DMS79 treated with DMSO at 0.1 percent for 48 hours (cell line): ENCODE results near the gene HAUS6.
"Not testable (repeated sequence)": the region's sequence is repeated elsewhere in the genome, so short reads cannot be mapped to it uniquely, and the experiment has no call there.

ENCODE experiments used
- DNase-seq: peaks from one replicate; lab custom pipeline; 2025; lab: John Stamatoyannopoulos, UW

Gene HAUS6, protein sequence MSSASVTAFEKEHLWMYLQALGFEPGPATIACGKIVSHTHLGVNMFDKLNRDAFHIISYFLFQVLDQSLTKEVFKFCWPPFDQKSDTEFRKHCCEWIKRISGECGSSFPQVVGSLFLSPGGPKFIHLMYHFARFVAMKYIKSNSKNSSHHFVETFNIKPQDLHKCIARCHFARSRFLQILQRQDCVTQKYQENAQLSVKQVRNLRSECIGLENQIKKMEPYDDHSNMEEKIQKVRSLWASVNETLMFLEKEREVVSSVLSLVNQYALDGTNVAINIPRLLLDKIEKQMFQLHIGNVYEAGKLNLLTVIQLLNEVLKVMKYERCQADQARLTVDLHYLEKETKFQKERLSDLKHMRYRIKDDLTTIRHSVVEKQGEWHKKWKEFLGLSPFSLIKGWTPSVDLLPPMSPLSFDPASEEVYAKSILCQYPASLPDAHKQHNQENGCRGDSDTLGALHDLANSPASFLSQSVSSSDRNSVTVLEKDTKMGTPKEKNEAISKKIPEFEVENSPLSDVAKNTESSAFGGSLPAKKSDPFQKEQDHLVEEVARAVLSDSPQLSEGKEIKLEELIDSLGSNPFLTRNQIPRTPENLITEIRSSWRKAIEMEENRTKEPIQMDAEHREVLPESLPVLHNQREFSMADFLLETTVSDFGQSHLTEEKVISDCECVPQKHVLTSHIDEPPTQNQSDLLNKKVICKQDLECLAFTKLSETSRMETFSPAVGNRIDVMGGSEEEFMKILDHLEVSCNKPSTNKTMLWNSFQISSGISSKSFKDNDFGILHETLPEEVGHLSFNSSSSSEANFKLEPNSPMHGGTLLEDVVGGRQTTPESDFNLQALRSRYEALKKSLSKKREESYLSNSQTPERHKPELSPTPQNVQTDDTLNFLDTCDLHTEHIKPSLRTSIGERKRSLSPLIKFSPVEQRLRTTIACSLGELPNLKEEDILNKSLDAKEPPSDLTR

DNA sequence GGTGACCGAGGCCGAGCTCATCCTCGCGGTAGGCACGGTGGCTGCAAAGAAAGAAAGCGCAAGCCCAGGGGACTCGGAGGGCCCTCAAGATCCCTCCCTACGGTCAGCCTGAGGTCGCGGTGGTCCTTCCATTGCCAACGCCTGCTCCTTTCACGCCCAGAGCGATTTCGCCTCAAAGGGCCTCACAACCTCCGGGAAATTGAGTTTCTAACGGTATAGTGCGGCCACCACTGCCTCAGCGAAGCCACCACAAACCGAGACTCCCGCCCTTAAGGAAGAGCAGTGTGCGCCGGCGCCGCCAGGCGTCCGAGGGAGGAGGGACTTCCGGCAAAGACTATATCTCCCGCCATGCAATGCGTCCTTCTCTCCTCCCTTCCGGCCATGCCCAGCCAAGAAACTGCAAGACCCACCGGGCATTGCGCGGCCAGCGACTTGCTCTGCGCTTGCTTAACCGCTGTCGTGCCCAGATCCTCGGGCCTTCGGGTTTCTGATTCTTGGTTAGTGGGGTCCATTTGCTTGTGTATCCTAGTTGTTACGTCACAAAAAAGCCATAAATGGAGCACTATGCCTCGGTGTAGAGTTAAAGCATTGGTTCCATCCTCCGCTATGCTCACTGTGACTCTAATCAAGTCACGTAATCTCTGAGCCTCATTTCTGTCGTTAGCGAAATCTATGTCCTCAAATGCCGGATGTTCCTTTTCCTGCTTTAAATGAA lies at the start of gene HAUS6:
Gene HAUS6, minus strand, starts transcription at position 274 of the 715 bp plus-strand sequence. Its CDS starts 253 bp downstream, at position 21.
- peak; percentile 97 for DNase-seq

DNA sequence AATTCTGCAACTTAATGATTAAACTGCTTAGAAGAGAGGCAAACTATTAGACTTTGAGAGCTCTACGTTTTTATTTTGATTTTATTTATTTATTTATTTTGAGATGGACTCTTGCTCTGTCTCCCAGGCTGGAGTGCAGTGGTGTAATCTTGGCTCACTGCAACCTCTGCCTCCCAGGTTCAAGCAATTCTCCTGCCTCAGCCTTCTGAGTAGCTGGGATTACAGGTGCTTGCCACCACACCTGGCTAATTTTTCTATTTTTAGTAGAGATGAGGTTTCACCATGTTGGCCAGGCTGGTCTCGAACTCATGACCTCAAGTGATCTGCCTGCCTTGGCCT lies 49.4 kb upstream of the HAUS6 start:
- DNase-seq: not testable (repeated sequence)

- DNase-seq: no peak
Observed at GRCh38 chr9:19151425-19152159, 48.9 kb upstream of the HAUS6 start.

DNA sequence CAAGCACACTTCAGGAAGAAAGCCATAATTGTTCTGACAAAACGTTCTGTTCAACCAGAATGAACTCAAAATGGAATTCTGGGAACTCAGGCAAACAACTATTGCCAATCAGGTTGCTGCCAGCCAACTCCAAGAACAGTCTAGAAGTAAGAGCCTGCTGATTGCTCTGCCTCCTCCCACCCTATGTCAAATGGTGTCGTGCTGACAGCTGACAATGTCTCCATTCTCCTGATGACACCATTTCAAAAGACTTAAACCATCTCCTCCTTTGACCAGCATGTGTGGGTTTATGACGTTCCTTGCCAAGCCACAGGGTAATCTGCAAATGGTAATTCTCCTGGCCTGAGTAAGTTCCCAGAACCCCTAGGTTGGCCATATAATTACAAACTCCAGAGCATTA lies 46.5 kb upstream of the HAUS6 start:
- no peak for DNase-seq

DNA sequence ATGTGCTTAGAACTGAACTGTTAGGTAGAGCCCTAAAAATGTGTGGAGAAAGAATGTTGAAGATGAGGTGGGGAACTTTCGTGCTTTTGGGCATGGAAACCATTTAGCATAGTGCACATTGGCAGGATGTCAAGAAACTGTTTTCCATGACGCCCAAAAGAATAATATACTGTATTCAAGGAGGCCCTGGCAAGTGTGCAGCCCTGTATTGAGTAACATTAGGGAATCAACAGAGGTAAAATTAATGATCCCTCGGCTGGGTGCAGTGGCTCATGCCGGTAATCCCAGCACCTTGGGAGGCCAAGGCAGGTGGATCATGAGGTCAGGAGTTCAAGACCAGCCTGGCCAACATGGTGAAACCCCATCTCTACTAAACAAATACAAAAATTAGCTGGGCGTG lies 45.5 kb upstream of the HAUS6 start:
- DNase-seq: no peak

GRCh38 chr9:19146441-19147024 lies 43.8 kb upstream of the HAUS6 start:
- no peak for DNase-seq

- DNase-seq: no peak
Observed at GRCh38 chr9:19145881-19146280, 43.2 kb upstream of the HAUS6 start.

DNA sequence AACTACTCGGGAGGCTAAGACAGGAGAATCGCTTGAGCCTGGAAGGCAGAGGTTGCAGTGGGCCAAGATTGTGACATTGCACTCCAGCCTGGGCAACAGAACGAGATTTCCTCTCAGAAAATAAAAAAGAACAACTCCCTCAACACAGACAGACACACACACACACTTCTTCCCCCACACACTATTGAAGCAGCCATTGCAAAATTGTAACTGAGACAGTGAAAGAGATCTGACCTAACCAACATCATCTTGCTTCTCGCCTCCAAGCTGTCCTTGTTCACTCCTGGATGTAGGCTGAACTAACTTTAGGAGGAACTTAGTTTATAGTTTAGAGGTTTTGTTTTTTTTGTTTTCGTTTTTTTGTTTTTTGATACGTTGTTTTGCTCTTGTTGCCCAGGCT lies 37.6 kb upstream of the HAUS6 start:
- no peak for DNase-seq

DNA sequence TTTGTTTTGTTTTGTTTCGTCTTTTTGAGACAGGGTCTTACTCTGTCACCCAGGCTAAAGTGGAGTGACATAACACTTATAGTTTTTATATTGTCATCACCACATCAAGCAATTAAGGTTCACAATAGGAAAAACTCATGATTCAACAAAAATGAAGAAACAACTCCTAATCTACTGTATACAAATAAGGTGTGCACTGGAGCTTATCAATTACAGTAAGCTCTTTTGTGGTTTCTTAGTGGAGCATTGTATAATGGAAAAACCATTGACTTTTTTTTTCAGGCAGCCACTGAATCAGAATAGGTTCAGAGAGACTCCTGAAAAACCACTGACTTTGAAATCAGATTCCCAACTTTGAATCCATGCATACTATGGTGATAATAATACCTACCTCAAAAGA lies 35.4 kb upstream of the HAUS6 start:
- DNase-seq: peak; percentile 85

DNA sequence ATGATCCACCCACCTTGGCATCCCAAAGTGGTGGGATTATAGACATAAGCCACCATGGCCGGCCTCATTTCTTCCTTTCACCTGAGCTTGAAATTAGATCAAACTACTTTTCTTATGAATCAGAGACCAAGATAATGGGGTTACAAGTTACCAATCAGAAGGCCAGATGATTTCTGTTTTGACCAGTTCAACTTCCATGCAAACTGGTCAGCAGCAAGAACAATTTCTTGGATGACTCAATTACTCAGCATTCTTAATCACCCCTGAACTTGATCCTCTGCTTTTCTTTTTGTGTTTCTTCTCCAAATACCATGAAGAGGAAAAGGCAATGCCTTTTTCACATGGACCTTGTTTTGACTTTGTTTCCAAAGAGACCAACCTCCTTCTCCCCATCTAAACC lies 34.6 kb upstream of the HAUS6 start:
- DNase-seq: no peak

DNA sequence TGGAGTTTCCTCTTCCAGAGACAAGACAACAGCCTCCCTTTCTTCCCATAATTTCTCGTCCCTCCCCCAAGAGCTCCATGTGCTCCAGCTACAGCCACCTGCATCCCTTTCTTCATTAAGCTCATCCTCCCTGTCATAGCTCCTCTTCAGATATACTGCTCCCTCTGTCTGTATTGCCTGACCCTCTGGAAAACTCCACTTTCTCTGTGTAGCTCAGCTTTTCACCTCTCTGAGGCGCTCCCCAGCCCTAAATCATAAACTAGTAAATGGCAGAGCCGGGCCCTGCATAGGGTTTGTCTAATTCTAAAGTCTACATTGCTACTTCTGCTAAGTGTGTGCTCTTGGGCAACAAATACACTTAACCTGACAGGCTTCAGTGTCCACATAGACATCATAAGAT lies 33.4 kb upstream of the HAUS6 start:
- DNase-seq: no peak

DNA sequence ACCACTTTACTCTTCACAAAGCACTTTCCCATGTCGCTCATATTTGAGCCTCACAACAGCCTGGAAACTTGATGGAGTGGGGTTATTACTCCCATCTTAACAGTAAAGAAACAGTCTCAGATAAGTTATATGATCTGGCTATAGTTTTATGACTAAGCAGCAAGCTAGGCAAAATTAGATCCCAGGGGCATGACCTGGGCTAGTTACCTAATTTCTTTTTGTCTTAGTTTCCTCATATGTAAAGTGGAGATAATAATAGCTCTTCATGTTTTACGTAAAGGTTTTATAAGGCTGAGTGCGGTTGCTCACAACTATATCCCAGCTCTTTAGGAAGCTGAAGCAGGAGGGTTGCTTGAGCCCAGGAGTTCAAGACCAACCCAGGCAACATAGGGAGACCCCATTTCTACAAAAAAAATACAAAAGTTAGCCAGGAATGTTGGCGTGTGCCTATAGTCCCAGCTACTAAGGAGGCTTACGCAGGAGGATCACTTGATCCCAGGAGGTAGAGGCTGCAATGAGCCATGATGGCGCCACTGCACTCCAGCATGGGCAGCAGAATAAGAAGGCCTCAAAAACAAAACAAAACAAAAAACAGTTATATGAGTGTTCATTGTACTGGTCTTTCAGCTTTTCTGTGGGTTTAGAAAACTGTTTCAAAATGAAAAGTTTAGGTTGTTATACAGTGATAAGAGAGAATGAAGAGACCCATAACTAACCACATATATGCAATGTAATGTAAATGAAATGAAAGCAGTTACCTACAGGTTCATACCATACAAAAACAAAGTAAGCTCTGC lies 31.0 kb upstream of the HAUS6 start:
- DNase-seq: no peak

DNA sequence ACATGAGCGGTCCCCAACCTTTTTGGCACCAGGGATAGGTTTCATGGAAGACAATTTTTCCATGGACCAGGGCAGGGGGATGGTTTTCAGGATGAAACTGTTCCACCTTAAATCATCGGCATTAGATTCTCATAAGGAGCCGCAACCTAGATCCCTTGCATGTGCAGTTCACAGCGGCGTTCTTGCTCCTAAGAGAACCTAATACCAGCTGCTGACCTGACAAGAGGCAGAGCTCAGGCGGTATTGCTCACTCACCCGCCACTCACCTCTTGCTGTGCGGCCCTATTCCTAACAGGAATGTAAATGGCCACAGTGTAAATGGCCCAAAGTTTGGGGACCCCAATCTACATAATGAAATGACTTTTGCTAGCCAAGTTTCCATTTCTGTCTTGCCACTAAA lies 27.7 kb upstream of the HAUS6 start:
- DNase-seq: no peak

DNA sequence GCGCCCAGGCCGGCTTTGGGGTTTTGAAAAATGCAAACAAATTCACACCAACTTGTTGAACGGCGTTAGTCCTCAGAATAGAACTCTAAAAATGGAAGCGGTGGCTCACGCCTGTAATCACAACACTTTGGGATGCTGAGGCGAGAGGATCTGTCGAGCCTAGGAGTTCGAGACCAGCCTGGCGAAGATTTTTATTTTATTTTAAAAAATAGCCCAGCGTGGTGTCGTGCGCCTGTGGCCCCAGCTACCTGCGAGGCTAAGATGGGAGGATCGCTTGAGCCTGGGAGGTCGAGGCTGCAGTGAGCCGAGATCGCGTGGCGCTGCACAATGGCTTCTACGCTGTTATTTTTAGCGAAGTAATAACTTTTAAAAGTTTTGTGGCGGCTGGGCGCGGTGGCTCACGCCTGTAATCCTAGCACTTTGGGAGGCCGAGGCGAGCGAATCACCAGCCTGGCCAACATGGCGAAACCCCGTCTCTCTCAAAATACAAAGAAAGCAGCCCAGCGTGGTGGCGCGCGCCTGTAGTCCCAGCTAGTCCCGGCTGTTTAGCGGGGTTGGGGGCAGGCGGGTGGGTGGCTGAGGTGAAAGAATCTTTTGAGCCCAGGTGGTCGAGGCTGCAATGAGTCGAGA lies 25.3 kb upstream of the HAUS6 start:
- no peak for DNase-seq

DNA sequence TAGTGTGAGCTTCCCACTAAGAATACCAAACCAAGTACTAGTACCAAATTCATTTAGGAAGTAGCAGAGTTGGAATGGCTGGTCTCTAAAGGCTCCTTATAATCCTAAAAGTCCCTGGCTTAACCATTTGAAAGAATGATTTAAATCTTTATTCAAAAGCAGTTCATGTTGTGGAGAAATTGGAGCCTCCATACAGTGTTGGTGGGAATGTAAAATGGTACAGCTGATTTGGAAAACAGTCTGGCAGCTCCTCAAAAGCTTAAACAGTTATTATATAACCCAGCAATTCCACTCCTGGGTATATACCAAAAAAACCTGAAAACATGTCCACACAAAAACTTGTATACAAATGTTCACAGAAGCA lies 21.7 kb upstream of the HAUS6 start:
- DNase-seq: no peak

DNA sequence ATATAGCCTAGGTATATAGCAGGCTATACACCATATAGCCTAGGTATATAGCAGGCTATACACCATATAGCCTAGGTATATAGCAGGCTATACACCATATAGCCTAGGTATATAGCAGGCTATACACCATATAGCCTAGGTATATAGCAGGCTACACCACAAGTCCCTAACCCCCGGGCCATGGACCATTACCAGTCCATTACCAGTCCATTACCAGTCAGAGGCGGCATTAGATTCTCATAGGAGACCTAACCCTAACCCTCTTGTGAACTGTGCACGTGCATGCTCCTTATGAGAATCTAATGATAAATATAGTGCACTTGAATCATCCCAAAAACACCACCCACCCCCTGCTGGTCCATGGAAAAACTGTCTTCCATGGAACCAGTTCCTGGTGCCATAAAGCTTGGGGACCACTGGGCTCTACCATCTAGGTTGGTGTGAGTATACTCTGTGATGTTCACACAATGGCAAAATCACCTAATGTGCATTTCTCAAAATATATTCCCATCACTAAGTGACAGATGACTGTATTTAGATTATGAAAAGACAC lies 19.9 kb upstream of the HAUS6 start:
- no peak for DNase-seq

DNA sequence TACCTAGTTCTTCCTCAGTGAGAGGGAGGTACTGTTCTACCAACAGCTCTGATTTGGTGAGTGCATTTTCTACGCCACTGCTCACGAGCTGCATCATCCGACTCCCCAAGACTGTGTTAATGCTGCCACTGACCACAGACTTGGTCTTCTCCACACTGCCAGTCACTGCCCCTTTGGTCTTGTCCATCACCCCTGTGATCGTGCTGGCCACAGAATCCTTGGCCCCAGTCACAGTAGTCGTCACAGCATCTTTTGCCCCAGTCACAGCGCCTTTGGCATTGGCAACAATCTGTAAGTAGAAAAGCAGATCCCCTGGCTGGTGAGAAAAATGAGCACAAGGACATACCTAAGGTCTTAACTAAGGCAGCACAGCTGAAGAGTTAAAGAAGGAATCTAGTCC lies 18.2 kb upstream of the HAUS6 start:
- DNase-seq: no peak

DNA sequence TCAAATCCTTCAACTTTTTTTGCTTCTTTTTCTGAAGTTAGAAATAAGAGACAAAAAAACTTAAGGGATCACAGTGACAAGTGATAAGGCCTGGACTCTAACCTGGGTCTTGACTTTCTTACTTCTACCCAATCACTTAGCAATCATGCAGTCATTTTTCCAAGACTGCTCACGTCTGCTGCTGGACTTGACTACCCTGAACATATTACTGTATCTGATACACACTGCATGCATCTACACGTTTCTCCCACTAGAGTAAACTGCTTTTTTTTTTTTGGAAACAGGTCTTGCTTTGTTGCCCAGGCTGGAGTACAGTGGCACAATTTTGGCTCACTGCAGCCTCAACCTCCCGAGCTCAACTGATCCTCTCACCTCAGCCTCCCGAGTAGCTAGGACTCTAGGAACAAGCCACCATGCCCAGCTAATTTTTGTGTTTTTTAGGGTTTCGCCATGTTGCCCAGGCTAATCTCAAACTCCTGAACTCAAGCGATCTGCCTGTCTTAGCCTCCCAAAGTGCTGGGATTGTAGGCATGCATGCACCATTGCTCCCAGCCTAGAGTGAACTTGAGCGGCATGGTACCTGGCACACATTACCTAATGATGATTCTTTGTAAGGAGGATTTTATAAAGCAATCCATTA lies 17.2 kb upstream of the HAUS6 start:
- no peak for DNase-seq

- no peak for DNase-seq
Observed at GRCh38 chr9:19119246-19119645, 16.5 kb upstream of the HAUS6 start.
